GM12872 (cell line): ENCODE data around the gene SURF2.

ENCODE experiments used
- CTCF ChIP-seq: IDR thresholded peaks from 3 replicates; pipeline ENCODE4 v1.5.1; 2011; ENCODE audit warnings: low read depth, mild to moderate bottlenecking, low read length, moderate library complexity; ENCODE audit not compliant: insufficient read depth

SURF2 gene

GRCh38 chr9:133323211-133323610 is 33.1 kb upstream of the SURF2 start:
- no peak for TF ChIP-seq CTCF

- TF ChIP-seq CTCF: no peak
Observed at GRCh38 chr9:133323991-133324703, 32.2 kb upstream of the SURF2 start.

- TF ChIP-seq CTCF: no peak
Observed at GRCh38 chr9:133327834-133328484, 28.4 kb upstream of the SURF2 start.

- TF ChIP-seq CTCF: peak; percentile 63
Observed at GRCh38 chr9:133329306-133330156, 26.8 kb upstream of the SURF2 start.

GRCh38 chr9:133331221-133331620 is 25.1 kb upstream of the SURF2 start:
- no peak for TF ChIP-seq CTCF

GRCh38 chr9:133331641-133332380 is 24.5 kb upstream of the SURF2 start:
- TF ChIP-seq CTCF: no peak

- TF ChIP-seq CTCF: no peak
Observed at GRCh38 chr9:133332381-133332730, 24.0 kb upstream of the SURF2 start.
